Germinal center (tissue), 1 donor: ENCODE data around the gene DIAPH2.

Experiments used
- DNase-seq: peaks from one replicate; pipeline ENCODE4 v3.0.0; 2012; ENCODE audit warnings: mixed read lengths, low spot score

DIAPH2 gene

GRCh38 chrX:96971812-96972211, 287.2 kb downstream of the DIAPH2 start:
- no peak for DNase-seq

GRCh38 chrX:96978906-96979305, 294.3 kb downstream of the DIAPH2 start:
- no peak for DNase-seq

GRCh38 chrX:96979766-96980165, 295.1 kb downstream of the DIAPH2 start:
- DNase-seq: no peak

- DNase-seq: no peak
Observed at GRCh38 chrX:96982161-96982560, 297.5 kb downstream of the DIAPH2 start.

- no peak for DNase-seq
Observed at GRCh38 chrX:96984538-96984937, 299.9 kb downstream of the DIAPH2 start.

- no peak for DNase-seq
Observed at GRCh38 chrX:96985046-96985445, 300.4 kb downstream of the DIAPH2 start.

- no peak for DNase-seq
Observed at GRCh38 chrX:96987228-96987627, 302.6 kb downstream of the DIAPH2 start.

GRCh38 chrX:96989830-96990571, 305.4 kb downstream of the DIAPH2 start:
- no peak for DNase-seq

GRCh38 chrX:96994093-96994492, 309.5 kb downstream of the DIAPH2 start:
- no peak for DNase-seq

- DNase-seq: no peak
Observed at GRCh38 chrX:96997196-96997595, 312.6 kb downstream of the DIAPH2 start.

- DNase-seq: no peak
Observed at GRCh38 chrX:97000682-97001368, 316.2 kb downstream of the DIAPH2 start.

GRCh38 chrX:97006167-97006566, 321.5 kb downstream of the DIAPH2 start:
- DNase-seq: no peak

- DNase-seq: no peak
Observed at GRCh38 chrX:97009391-97009790, 324.7 kb downstream of the DIAPH2 start.

- no peak for DNase-seq
Observed at GRCh38 chrX:97011540-97011939, 326.9 kb downstream of the DIAPH2 start.

GRCh38 chrX:97016106-97016505, 331.5 kb downstream of the DIAPH2 start:
- DNase-seq: no peak

GRCh38 chrX:97021680-97022079, 337.0 kb downstream of the DIAPH2 start:
- DNase-seq: no peak

GRCh38 chrX:97026406-97026805, 341.8 kb downstream of the DIAPH2 start:
- DNase-seq: no peak

- no peak for DNase-seq
Observed at GRCh38 chrX:97027384-97027922, 342.8 kb downstream of the DIAPH2 start.

- DNase-seq: no peak
Observed at GRCh38 chrX:97030463-97030862, 345.8 kb downstream of the DIAPH2 start.

- no peak for DNase-seq
Observed at GRCh38 chrX:97030947-97031346, 346.3 kb downstream of the DIAPH2 start.

- DNase-seq: no peak
Observed at GRCh38 chrX:97039363-97040029, 354.9 kb downstream of the DIAPH2 start.

- DNase-seq: no peak
Observed at GRCh38 chrX:97045470-97045869, 360.8 kb downstream of the DIAPH2 start.

- DNase-seq: no peak
Observed at GRCh38 chrX:97046867-97047266, 362.2 kb downstream of the DIAPH2 start.
